Vagina (tissue), 2 donors: ENCODE data around the gene SREK1IP1. TPM values are rescaled to one million over a fixed set of nuclear protein-coding genes. Genes with fewer than 3 reads are reported as not detected.

Experiments
- DNase-seq, 2 donors: peaks; one replicate each; pipeline ENCODE4 v3.0.0-alpha.2; 2017; ENCODE audit errors: extremely low spot score in 2 of 2
- H3K27ac ChIP-seq: fragments of 200-600 bp; sonication (generic); one replicate; pipeline ENCODE4 v1.5.1; 2019
- H3K27me3 ChIP-seq: fragments of 200-600 bp; sonication (generic); one replicate; pipeline ENCODE4 v1.5.1; 2019
- H3K36me3 ChIP-seq, 2 donors: fragments of 200-600 bp; sonication (generic); one replicate each; pipeline ENCODE4 v1.5.1; 2017 to 2019
- H3K4me1 ChIP-seq: fragments of 200-600 bp; sonication (generic); one replicate; pipeline ENCODE4 v1.5.1; 2019
- H3K4me3 ChIP-seq, 2 donors: fragments of 200-600 bp; sonication (generic); 1 replicate in 1 of 2; 2 replicates in 1 of 2; pipeline ENCODE4 v1.5.1; 2016 to 2019
- H3K9me3 ChIP-seq: fragments of 200-600 bp; sonication (generic); one replicate; pipeline ENCODE4 v1.5.1; 2019
- POLR2A ChIP-seq, 2 donors: fragments of 450-650 bp; IDR thresholded peaks; one replicate each; pipeline ENCODE4 v1.6.1; 2017; ENCODE audit warnings: antibody characterized with exemption in 2 of 2, mild to moderate bottlenecking in 2 of 2, moderate library complexity in 2 of 2
- POLR2AphosphoS5 ChIP-seq, 2 donors: sonication (generic); formaldehyde crosslinking; IDR thresholded peaks; one replicate each; pipeline ENCODE4 v1.9.0; 2017; ENCODE audit warnings: antibody characterized with exemption in 2 of 2, mild to moderate bottlenecking in 2 of 2, low read depth in 1 of 2; ENCODE audit not compliant: insufficient read depth in 1 of 2
- intact Hi-C: fragments of 100-400 bp; cut with DNase I; formaldehyde crosslinking; loops from one replicate; pipeline ENCODE4 v1.15.1; 2023
- total RNA-seq: library from RNA; depleted of rRNA; stranded (reverse); fragments of >200 nt; gene quantifications from one replicate; pipeline ENCODE4 v1.2.3, GENCODE V29; 2016
- TF ChIP-seq, protein P1 (sequence below), 3 experiments: fragments of 450-650 bp in 2 of 3; fragments of 200-600 bp in 1 of 3; sonication (generic) in 1 of 3; IDR thresholded peaks; one replicate each; pipeline ENCODE4 v1.5.1; 2017 to 2019; ENCODE audit warnings: antibody characterized with exemption in 3 of 3, mild to moderate bottlenecking in 2 of 3, moderate library complexity in 2 of 3

SREK1IP1 gene
- total RNA-seq, 1 donor from 2014 or later = 6.6 TPM

DNA sequence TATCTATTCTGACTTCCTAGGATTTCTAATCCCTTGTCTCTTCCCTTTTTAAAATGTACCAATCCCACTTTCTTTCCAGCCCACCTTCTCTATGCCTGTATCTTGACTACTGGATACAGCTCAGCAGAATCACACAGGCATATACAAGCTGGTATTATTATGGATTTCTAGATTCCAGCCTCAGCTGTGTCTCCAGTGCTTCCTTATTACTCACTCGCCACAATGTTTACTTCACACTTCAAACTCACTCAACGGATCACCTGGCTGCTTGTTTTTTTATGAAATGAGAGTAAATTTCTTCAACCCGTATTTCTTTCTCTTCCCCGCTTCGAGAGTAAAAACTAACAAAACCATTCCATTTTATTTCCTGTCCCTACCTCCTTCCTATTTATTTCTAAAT is 39.0 kb upstream of the SREK1IP1 start:
- TF ChIP-seq, protein P1, sequence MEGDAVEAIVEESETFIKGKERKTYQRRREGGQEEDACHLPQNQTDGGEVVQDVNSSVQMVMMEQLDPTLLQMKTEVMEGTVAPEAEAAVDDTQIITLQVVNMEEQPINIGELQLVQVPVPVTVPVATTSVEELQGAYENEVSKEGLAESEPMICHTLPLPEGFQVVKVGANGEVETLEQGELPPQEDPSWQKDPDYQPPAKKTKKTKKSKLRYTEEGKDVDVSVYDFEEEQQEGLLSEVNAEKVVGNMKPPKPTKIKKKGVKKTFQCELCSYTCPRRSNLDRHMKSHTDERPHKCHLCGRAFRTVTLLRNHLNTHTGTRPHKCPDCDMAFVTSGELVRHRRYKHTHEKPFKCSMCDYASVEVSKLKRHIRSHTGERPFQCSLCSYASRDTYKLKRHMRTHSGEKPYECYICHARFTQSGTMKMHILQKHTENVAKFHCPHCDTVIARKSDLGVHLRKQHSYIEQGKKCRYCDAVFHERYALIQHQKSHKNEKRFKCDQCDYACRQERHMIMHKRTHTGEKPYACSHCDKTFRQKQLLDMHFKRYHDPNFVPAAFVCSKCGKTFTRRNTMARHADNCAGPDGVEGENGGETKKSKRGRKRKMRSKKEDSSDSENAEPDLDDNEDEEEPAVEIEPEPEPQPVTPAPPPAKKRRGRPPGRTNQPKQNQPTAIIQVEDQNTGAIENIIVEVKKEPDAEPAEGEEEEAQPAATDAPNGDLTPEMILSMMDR (IDR thresholded peaks at IDR 0.05) = no peak
- no peak for TF ChIP-seq POLR2AphosphoS5 (IDR thresholded peaks at IDR 0.05; ENCODE audit: insufficient read depth in 1 of 2, low read depth in 1 of 2)
- no peak for TF ChIP-seq POLR2A (IDR thresholded peaks at IDR 0.05)
- Histone ChIP-seq H3K27ac (no peak overlapping the region), H3K27me3 (no peaks in the 10 kb centered on the region), H3K4me1 (no peaks in the 10 kb centered on the region), H3K4me3 (no peak overlapping the region), H3K36me3 (peaks cover 0 to 28% of the 10 kb centered on the region in 2 donors), H3K9me3 (no peaks in the 10 kb centered on the region)
- intact Hi-C loops = no loop called here
- DNase-seq = no peak

DNA sequence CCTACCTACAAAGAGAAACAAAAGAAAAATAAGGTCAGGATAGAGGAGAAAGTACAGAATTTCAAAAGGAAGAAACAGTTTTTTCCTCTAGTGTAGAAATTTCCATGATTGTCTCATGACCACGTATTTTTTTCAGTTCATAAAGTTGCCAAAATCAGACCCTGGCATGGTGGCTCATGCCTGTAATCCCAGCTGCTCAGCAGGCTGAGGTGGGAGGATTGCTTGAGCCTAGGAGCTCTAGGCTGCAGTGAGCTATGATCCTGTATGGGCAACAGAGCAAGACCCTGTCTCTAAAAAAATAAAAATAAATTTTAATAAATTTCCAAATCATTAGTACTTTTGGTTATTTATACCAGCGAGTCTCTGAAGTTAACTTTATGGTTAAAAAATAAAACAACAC is 38.0 kb upstream of the SREK1IP1 start:
- Histone ChIP-seq H3K4me1 (no peaks in the 10 kb centered on the region), H3K9me3 (no peaks in the 10 kb centered on the region), H3K4me3 (no peak overlapping the region), H3K27me3 (no peaks in the 10 kb centered on the region), H3K27ac (no peak overlapping the region), H3K36me3 (peaks cover 0 to 28% of the 10 kb centered on the region in 2 donors)
- DNase-seq = no peak
- TF ChIP-seq, protein P1 (IDR thresholded peaks at IDR 0.05) = no peak
- TF ChIP-seq POLR2AphosphoS5 (IDR thresholded peaks at IDR 0.05; ENCODE audit: insufficient read depth in 1 of 2, low read depth in 1 of 2) (no peak), POLR2A (IDR thresholded peaks at IDR 0.05) (no peak)
- intact Hi-C loops = no loop called here

DNA sequence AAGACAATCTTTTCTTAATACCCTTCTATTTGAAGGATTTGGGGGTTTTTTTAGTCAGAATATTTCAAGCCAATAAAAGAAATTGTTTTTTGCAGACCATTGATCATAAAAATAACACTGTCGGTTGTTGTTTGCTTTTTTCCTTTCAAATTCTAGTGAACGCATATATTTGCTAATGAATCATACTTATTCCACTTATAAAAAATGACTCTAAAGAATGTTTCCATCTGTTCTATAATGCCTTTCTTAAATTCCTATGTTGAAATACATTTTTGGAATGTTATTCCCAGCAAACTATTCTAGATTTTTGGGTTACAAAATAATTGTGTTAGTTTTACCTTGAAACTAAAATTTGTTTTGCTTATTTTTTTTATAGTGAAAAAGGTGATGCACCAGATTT is 32.4 kb upstream of the SREK1IP1 start:
- no peak for DNase-seq
- no peaks in the 10 kb centered on the region for H3K4me1 ChIP-seq
- TF ChIP-seq POLR2AphosphoS5 (IDR thresholded peaks at IDR 0.05; ENCODE audit: insufficient read depth in 1 of 2, low read depth in 1 of 2) (no peak), POLR2A (IDR thresholded peaks at IDR 0.05) (no peak)
- TF ChIP-seq, protein P1 (IDR thresholded peaks at IDR 0.05) = no peak
- intact Hi-C loops = no loop called here
- no peak overlapping the region for H3K27ac ChIP-seq
- H3K27me3 ChIP-seq = no peaks in the 10 kb centered on the region
- no peaks in the 10 kb centered on the region for H3K9me3 ChIP-seq
- H3K4me3 ChIP-seq = no peak overlapping the region
- peaks cover 0 to 12% of the 10 kb centered on the region in 2 donors for H3K36me3 ChIP-seq

DNA sequence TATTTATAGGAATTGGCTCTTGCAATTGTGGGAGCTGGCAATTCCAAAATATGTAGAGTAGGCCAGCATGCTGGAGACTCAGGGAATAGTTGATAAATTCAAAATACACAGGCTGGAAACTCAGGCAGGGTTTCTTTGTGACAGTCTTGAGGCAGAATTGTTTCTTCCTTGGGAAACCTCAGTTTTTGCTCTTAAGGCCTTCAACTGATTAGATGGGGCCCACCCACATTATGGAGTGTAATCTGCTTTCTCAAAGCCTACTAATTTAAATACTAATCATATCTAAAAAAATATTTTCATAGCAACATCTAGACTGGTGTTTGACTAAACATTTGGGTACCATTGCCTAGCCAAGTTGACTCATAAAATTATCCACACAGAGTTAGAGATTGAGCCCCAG is 27.8 kb upstream of the SREK1IP1 start:
- intact Hi-C loops = no loop called here
- Histone ChIP-seq H3K27me3 (no peaks in the 10 kb centered on the region), H3K4me1 (no peaks in the 10 kb centered on the region), H3K36me3 (no peaks in the 10 kb centered on the region), H3K9me3 (no peaks in the 10 kb centered on the region), H3K4me3 (no peak overlapping the region), H3K27ac (no peak overlapping the region)
- DNase-seq = no peak
- TF ChIP-seq POLR2AphosphoS5 (IDR thresholded peaks at IDR 0.05; ENCODE audit: insufficient read depth in 1 of 2, low read depth in 1 of 2) (no peak), POLR2A (IDR thresholded peaks at IDR 0.05) (no peak)
- TF ChIP-seq, protein P1 (IDR thresholded peaks at IDR 0.05) = no peak

DNA sequence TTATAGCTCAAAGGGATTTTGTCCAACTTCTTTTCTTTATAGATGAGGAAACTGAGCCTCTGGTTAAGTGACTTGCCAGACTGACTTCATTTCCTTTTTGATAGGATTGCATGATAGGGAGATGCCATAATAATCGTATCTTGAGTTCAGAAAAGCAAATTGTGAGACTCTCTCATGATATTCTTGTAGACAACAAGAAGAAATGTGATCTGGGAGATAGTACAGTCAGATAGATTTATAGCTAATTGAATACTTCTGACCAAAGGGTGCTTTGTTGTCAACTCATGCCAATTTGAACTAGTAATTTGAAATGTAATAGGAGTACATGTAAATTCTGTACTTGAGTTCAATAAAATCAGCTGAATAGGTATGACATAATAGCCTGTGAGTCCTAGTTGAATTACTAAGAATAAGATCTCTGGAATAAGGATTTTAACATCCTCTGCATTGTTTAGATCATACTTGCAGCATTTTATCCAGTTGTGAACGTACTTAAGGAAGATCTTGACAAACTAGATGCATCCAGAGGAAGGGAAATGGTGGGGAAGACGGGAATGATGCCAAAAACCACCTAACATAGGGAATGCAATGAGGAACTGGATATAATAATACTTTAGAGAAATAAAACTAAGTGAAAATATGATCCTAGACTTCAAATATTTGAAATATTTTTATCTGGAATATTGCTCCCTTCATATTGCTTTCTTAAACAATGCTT is 25.7 kb upstream of the SREK1IP1 start:
- DNase-seq = no peak
- no peaks in the 10 kb centered on the region for H3K27me3 ChIP-seq
- intact Hi-C loops = no loop called here
- H3K4me1 ChIP-seq = no peaks in the 10 kb centered on the region
- no peak overlapping the region for H3K27ac ChIP-seq
- H3K36me3 ChIP-seq = no peaks in the 10 kb centered on the region
- TF ChIP-seq POLR2AphosphoS5 (IDR thresholded peaks at IDR 0.05; ENCODE audit: insufficient read depth in 1 of 2, low read depth in 1 of 2) (no peak), POLR2A (IDR thresholded peaks at IDR 0.05) (no peak)
- TF ChIP-seq, protein P1 (IDR thresholded peaks at IDR 0.05) = no peak
- no peak overlapping the region for H3K4me3 ChIP-seq
- no peaks in the 10 kb centered on the region for H3K9me3 ChIP-seq
